ENCODE results near the gene ALOX15B. TPM values are rescaled to one million over a fixed set of nuclear protein-coding genes. Genes with fewer than 3 reads are reported as not detected.

The ALOX15B gene
- total RNA-seq (2022) (not detected in 2 replicates), Bru-seq, nascent RNA (not detected), BruChase-seq, experiment 1, labeled RNA remaining after a 6-hour chase (percentile 10 among the genes with signal in this experiment), BruChase-seq, experiment 2, labeled RNA remaining after a 2-hour chase (not detected)
- long read RNA-seq, partial matches to known transcripts = 1 of 1 reads
- long read RNA-seq, other reads (novel, unspliced or antisense) = 0 of 1 reads

- Mint-ChIP-seq H3K27ac (ENCODE audit: unreplicated experiment) (no peak within 1 kb of the TSS), H3K36me3 (ENCODE audit: insufficient read depth, unreplicated experiment) (no peaks in the 10 kb centered on the region)
Observed at GRCh38 chr17:8038954-8039610, at the start of gene ALOX15B. ALOX15B (plus strand) TSS chr17:8039059; CDS start chr17:8039156, 97 bp downstream.

GRCh38 chr17:7989781-7990655 lies 48.8 kb upstream of the ALOX15B start:
- H3K9me3 Mint-ChIP-seq (ENCODE audit: low read depth, unreplicated experiment) = no peaks in the 10 kb centered on the region
- H3K4me3 Mint-ChIP-seq (ENCODE audit: low read depth, unreplicated experiment) = peak overlapping the region; percentile 71
- intact Hi-C loops (cut with micrococcal nuclease; ENCODE audit: unreplicated experiment) = loop anchor here (2.0 kb wide), 3 partner anchors 77 to 133 kb away; partner anchors contain the start of gene NAA38
- no TSS peak for BruUV-seq (replicated peaks)
- peaks cover 5% of the 10 kb centered on the region for H3K36me3 Mint-ChIP-seq (ENCODE audit: insufficient read depth, unreplicated experiment)
- peak; percentile 89 for DNase-seq
- CTCF ChIA-PET = interaction anchor here (0.5 to 1.6 kb wide), 6 partner anchors 43 to 411 kb away, joined by 3 to 5 read pairs (median 4); partner anchors contain the start of genes CD68, CHD3, CYB5D1 and NAA38
- peak; percentile 76 for TF ChIP-seq CTCF (IDR thresholded peaks at IDR 0.05; ENCODE audit: unreplicated experiment)
- H3K4me1 Mint-ChIP-seq (ENCODE audit: low read depth, unreplicated experiment) = no peaks in the 10 kb centered on the region
- peaks cover 18% of the 10 kb centered on the region for H3K27me3 Mint-ChIP-seq (ENCODE audit: unreplicated experiment)
- no peak overlapping the region for H3K27ac Mint-ChIP-seq (ENCODE audit: unreplicated experiment)

More at GRCh38 chr17:8038954-8039610, at the start of gene ALOX15B:
- Mint-ChIP-seq H3K4me1 (ENCODE audit: low read depth, unreplicated experiment) (no peaks in the 10 kb centered on the region), H3K27me3 (ENCODE audit: unreplicated experiment) (peaks cover 32% of the 10 kb centered on the region), H3K4me3 (ENCODE audit: low read depth, unreplicated experiment) (no peak within 1 kb of the TSS), H3K9me3 (ENCODE audit: low read depth, unreplicated experiment) (no peaks in the 10 kb centered on the region)
- CTCF ChIA-PET = no interaction called here
- TF ChIP-seq CTCF (IDR thresholded peaks at IDR 0.05; ENCODE audit: unreplicated experiment) = no peak
- intact Hi-C loops (cut with micrococcal nuclease; ENCODE audit: unreplicated experiment) = no loop called here
- BruUV-seq (replicated peaks) = no TSS peak
- DNase-seq = no peak

- Mint-ChIP-seq H3K36me3 (ENCODE audit: insufficient read depth, unreplicated experiment) (peaks cover 2% of the 10 kb centered on the region), H3K4me1 (ENCODE audit: low read depth, unreplicated experiment) (no peaks in the 10 kb centered on the region), H3K27ac (ENCODE audit: unreplicated experiment) (no peak overlapping the region), H3K27me3 (ENCODE audit: unreplicated experiment) (peaks cover 9% of the 10 kb centered on the region), H3K4me3 (ENCODE audit: low read depth, unreplicated experiment) (no peak overlapping the region), H3K9me3 (ENCODE audit: low read depth, unreplicated experiment) (no peaks in the 10 kb centered on the region)
- no peak for DNase-seq
- TF ChIP-seq CTCF (IDR thresholded peaks at IDR 0.05; ENCODE audit: unreplicated experiment) = no peak
- no TSS peak for BruUV-seq (replicated peaks)
- intact Hi-C loops (cut with micrococcal nuclease; ENCODE audit: unreplicated experiment) = no loop called here
- CTCF ChIA-PET = no interaction called here
Observed at GRCh38 chr17:7992516-7992915, 46.3 kb upstream of the ALOX15B start.

- CTCF ChIA-PET = no interaction called here
- Mint-ChIP-seq H3K4me3 (ENCODE audit: low read depth, unreplicated experiment) (no peak overlapping the region), H3K9me3 (ENCODE audit: low read depth, unreplicated experiment) (no peaks in the 10 kb centered on the region), H3K27ac (ENCODE audit: unreplicated experiment) (no peak overlapping the region), H3K27me3 (ENCODE audit: unreplicated experiment) (peaks cover 5% of the 10 kb centered on the region), H3K36me3 (ENCODE audit: insufficient read depth, unreplicated experiment) (no peaks in the 10 kb centered on the region), H3K4me1 (ENCODE audit: low read depth, unreplicated experiment) (no peaks in the 10 kb centered on the region)
- no TSS peak for BruUV-seq (replicated peaks)
- DNase-seq = peak; percentile 19
- intact Hi-C loops (cut with micrococcal nuclease; ENCODE audit: unreplicated experiment) = no loop called here
- TF ChIP-seq CTCF (IDR thresholded peaks at IDR 0.05; ENCODE audit: unreplicated experiment) = no peak
Observed at GRCh38 chr17:7992924-7993323, 45.9 kb upstream of the ALOX15B start.
